GM21825 (cell line): Measurements from ENCODE around the gene ZSWIM6.

Source experiments
- ATAC-seq: cut with Tn5 transposase; IDR thresholded peaks from one replicate; pipeline ENCODE4 v1.9.1; 2021; ENCODE audit warnings: mild to moderate bottlenecking, moderate library complexity; ENCODE audit not compliant: unreplicated experiment

ZSWIM6 gene

DNA sequence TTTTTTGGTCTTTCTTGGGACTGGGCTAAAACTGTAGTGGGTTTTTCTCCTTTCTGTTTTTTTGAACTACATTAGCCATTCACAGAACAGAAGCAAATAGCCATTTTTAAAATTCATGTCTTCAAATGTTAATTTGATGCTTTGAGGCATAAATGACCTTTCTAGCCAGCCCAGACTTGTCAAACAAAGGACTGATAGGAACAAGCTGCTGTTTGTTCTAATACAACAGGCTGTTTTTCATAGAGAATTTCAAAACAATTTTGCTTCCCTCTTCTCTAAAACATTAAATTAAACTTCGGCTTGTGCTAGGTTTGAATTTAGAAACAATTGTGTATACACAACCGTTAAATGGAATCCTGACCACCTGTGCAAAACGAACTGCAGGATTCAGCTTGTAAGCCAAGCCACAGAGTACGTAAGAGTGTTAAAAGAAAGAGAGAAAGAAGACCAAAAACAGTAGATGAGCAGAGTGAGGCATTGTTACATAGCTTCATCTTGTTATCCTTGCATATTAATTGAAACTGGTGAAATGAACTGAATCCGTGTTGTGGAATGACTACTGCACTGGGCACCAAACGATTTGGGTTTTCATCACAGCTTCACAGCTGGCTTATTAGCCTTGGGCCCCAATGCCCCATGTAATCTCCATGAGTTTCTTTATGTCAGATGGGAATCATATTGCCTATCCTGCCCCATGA is 100.0 kb downstream of the ZSWIM6 start:
- no peak for ATAC-seq

DNA sequence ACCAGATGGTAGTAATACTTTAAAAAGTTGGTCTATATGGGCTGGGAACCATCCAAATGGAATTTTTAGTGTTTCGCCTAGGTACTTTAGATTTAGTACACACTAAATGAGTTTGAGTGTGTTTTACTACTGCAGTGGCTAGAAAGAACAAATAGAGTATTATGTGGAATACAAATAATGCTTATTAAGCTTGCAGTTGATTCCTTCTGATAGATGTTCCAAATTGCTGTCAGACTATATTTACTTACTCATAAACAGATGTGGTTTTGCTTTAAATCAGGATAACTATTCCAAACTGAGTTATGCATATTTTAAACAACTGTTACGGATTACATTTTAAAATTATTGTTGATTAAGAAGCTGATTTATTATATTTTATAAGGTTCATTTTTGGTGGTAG is 103.3 kb downstream of the ZSWIM6 start:
- ATAC-seq, result no peak

DNA sequence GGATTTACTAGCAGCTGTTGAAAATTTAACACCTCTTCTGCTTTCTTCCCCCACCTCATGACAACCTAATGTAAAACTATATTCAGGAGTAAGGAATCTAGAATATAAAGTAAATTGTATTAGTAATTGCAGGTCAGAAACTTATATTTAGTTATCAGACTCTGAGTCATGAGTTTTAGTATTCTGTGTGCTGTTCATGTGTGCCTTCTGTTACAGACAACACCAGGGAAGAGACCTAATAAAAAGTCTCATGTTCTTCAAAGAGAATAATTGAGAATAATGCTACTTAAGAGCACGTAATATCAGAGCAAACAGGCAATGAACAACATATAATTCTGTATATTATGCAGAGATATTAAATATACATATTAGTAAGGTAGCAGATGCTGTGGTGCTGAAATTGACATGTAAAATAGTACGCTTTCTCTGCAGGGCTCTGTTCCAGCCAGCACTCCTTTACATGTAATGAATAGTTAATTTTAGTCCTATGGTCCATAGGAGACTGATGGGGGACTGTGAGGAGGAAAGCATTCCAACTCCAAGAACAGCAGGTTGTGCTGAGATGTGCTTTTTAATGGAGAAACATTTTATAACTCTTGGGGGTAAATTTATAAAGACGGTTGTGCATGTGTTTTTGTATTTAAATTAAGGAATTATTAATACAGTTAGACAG is 106.4 kb downstream of the ZSWIM6 start:
- ATAC-seq, result no peak

DNA sequence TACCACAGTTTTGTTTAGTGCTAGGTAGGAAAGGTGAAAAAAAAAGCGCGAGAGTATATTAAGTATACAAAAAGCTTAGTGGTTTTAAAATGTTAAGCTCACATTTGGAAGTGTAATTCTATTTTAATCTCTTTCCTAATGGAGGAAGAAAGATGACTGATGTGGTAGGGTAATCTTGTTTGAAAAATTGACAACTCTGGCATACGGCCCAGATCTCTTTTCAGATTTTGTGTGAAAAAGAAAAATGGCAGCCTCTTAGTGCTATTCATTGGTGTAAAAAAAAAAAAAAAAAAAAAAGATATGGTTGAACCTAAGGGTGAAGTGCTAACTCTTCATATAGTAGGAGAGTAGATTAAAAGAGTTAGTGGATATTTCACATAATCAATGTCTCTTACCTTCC is 108.0 kb downstream of the ZSWIM6 start:
- ATAC-seq, result no peak

DNA sequence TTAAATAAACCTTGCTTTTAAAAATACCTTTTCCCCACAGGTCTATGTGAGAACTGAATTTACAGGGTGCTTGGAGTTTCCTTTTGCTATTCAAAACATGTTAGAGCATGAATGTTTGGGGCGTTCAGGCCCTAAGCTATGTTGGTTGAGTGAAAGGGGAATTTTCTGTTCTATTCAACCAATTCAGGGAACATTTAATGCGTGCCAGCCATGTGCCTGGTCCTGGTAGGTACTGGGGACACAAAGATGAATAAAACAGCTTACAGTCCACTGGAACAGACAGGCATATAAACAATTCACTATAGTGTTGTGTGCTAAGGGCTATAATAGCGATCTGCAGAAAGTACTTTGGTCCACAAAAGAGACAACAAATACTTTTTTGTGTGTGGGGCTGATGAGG is 108.5 kb downstream of the ZSWIM6 start:
- no peak for ATAC-seq

DNA sequence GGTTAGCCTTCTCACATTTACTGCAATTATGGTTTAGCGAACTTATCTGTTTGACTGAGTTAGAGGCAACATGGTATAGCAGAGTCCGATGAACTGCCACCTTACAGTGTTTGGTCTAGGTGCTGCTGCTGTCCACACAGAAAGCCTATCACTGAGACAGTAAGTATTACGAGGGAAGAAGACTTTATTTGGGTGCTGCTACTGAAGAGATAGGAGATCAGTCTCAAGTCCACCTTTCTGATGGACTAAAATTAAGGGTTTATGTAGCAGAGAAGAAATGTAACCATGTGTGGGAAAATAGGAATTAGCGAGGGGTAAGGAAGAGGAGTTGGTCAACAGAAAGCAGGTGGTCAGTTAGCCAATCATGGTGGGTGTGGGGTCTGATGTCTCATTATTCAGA is 109.7 kb downstream of the ZSWIM6 start:
- no peak for ATAC-seq

DNA sequence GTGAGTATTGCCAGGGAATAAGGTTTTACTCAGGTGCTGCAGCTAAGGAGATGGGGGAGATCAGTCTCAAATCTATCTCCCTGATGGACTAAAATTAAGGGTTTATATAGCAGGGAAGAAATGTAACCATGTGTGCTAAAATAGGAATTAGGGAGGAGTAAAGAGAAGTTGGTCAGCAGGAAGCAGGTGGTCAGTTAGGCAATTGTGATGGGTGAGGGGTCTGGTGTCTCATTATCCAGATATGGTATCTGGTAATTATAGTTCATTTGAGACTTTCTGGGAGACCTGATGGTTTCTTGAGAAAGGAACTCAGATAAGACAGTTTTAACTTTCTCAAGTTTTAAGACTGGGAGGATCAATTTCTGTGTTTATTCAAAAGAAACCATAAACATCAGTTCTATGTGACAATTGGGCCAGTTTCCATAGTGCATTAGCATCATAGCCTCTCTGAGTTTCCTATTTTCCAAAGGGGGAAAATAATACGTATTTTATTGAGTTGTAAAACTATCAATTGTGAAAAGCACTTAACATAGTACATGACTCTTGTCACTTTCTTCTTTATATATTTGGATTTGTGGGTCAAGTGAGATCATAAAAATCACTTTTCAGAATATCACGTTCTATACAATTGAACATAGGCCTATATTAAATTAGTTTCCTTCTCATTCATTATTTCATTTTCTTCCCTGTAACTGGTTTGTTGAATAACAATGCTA is 115.9 kb downstream of the ZSWIM6 start:
- no peak for ATAC-seq

DNA sequence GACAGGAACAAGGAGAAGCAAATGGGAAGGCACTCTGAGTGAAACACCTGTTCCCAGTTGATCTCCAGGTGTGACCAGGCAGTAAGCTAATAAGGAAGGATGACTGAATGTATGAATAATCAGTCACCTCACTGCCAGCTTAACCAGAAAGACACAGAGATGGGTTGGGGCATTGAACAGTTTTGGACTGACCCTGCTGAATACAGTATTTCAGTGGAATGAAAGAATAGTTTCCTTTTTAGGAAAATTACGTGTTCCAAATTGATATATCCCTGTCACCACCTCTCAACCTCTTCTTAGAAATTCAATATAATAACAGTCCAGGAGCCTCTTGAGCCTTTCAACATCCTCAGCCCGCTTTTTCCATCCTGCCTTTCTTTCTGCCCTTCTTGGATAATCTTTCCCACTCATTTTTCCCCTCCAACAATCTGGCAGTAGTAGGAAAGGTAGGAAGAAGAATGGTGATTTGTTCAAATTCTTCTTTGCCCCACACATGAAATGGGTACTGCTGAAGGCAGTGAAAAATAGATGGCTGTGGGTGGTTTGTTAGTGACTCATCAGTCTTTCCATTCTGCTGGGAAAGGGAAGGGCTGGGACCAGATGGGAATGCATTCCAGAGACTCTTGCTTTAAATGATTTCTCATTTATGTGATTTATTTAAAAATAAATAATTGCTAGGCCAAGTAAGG is 117.9 kb downstream of the ZSWIM6 start:
- ATAC-seq, result no peak

DNA sequence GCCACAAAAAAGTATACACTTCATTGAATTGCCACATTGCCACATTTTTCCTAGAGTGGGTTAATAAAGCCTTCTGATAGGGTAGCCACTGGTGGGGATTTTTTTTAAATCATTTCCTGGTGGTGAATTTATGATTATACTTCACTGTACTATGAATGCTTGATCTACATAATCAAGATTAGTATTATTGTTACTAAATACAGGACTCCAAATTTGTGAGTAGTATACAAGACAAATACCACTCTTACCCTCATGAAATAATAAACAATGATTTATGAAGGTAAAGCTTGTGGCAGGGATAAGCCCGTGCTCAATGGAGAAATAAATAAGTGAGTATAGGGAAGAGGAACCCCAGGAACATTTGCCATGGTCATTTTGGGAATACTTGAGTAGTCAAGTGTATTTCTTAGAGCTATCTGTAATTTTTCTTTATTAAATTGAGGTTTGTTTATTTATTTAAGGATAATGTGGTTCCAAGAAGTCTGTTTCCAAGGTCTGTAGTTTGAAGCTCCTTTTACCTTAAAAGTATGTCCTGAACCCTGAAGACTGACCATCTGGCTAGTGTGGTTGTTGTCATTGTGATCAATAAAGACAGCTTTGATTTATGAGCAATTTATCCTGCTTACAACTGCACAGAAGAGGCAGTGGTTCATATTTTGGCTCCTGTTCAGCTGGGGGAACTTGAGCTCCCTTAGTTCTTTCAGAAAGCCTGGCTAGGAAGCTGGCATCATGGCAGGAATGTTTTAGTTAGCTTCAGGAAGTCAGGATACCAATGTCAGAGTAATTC is 118.6 kb downstream of the ZSWIM6 start:
- no peak for ATAC-seq

DNA sequence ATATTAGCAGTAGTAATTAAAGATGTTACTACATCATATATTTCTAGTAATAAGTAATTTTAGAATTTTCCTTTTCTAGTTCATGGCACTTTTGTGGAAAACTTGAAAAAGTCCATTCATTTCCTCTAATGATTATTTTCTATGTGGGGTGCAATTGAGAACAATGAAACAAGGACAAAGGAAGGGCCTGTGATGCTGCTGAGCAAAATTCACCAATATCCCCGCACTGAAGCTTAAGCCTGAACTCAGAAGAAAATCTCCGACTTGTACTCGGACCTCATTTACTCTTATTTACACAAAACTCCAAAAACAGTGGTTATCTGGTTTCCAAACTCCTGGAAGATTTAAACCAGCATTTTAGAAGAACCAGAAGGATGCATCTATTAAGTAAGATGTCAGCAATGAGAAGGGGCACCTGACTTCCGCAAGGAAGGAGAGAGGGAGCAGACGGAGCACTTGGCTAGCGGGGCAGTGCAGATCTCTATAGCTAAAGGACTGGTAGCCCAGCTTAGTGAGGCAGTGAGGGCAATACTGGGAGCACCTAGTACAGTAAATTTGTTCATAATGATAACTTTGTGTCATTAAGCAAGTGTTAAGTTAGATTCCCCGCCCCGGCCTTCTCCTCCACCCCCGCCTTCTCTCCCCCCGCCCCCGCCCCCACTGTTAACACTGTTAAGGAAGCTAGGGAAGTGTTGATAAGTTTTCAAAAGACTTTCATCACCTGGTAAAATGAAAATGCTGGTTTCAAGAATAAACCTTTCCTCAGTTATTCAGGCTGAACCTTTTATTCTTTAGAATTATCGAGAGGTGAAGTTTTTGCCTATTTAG is 123.3 kb downstream of the ZSWIM6 start:
- ATAC-seq, result no peak

DNA sequence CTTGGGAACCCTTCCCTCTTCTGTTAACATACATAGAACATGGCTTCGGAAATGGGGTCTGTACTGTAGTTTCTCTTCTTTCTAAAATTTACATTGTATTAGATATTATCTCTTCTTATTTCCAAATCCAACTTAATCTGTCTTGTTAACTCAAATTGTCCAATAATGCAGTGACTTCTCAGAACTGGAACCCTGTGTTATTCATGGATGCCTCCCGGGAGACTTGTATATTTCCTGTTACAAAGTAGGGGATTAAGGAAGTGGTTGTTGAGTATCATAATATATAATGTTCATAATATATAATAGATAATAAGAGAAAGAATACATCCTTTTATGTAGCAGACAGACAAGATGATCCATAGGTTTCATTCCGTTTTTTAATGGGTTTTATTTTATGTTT is 128.4 kb downstream of the ZSWIM6 start:
- no peak for ATAC-seq

DNA sequence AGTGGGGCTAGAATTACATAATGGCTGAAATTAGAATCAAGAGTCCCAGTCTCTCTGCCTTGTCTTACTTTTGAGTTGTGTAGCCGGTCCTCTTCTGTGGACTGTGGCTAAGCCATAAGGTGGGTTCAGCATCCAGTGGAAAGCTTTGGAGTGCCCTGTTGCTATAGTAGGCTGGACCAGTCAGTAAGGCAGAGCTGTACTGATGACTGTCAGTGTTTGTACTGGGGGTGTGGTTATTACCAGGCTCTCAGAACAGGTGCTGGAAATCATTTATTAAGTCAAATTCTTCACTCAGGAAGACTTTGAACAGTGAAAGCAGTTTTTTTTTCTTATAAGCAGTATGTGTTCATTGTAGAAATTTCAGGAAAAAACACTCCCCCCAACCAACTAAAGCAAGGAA is 129.4 kb downstream of the ZSWIM6 start:
- no peak for ATAC-seq

DNA sequence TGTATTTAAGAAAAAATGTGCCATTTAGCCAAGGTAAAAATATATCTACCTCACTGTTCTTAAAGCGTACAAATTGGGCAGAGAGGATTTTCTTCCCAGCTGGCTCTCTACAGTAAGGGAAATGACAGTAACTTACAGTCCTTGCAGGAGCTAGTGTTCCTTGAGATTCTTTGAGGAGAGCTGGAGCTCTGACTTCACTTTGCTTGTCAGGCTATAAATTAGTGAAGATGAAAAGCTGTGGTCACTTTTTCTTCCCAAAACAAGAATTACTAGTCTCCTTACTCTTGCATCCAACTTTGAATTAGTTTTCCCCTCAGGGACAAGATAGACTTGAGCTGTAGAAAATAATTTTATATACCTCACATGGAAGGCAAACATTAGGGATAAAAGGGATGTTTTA is 129.9 kb downstream of the ZSWIM6 start:
- no peak for ATAC-seq

DNA sequence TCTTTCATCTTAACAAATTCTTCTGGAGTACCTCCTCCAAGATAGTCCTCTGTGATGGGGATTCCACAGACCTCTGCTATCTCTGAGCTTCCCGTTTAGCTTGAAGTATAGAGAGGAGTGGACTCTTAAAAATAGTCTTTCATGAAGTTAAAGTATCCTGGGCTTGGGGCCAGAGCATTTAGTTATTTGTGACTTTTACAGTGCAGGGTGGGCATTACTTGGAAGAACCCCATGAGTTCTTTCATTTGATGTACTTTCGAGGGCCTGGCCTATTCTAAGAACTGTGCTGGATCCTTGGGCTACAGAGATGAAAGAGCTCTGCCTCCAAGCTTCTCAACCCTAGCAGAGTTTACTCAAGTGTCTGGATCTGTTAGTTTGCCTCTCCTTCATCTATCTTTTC is 131.5 kb downstream of the ZSWIM6 start:
- no peak for ATAC-seq

DNA sequence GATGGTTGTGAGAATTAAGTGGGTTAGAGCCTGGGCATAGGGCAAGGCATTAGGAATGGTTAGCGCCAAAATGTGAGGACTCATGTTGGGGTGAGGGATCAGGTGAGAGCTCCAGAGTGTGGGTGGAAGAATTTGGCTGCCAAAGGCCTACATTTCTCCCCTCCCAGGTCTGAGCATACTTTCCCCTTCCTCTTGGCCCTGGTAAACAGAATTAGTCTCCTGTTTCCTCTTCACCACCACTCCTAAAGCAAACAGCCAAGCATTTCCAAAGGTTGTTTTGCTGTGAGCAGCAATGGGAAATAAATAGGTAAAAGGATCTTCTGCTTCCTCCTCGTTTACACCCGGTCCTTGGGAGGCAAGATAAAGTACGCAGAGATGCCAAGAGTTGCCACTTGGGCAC is 132.5 kb downstream of the ZSWIM6 start:
- no peak for ATAC-seq

DNA sequence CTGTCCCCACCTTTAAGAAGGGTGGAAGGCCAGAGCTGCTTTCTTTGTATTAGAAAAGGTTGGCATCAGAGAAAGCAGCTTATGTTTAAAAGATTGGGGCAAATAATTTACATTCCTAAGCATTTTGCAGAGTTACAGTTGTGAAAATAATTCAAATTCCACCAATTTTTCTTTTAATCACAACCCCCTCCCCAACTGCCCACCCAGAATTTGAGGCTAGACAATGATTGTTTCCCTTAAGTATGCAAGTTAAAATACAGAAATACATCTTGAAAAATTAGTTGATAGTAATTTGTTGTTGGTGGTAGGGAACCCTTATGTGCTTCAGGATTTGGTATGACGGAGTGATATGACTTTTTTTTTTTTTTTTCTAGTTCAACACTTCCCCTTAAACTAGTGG is 133.0 kb downstream of the ZSWIM6 start:
- ATAC-seq, result no peak

DNA sequence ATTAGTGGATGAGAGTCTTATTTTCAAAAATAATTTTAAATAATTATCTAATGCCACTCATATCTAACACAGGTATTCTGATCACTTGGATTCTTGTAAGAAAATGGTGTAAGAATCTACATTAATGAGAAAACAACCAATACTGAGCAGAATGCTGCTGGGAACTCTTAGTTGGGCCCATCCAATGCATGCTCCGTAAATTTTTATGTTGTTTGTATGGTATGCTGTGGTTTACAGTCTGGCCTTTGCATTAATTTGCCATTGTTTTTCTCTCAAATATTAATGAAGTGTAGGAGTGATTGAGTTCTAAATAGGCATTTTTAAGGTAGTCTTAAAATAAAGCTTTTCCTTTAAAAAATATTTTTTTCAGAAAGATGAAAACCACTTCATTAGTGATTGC is 133.4 kb downstream of the ZSWIM6 start:
- no peak for ATAC-seq

DNA sequence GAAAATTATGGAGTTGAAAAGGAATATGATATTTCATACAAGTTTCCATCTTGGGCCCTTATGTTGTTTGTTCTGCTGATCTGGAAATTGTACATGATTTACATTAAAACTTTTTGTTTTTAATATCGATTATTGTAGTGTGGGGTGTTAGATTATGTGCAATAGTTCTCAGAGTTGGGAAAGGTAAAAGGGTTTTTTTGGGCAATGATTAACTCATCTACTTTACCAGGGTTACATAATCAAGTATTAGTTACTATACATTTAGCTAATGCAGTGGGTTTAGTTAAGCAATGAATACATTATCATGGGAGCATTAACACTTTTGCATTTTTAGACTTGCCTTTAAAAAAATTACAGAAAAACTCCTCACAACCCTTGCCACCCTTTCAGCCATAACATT is 134.0 kb downstream of the ZSWIM6 start:
- ATAC-seq, result no peak

DNA sequence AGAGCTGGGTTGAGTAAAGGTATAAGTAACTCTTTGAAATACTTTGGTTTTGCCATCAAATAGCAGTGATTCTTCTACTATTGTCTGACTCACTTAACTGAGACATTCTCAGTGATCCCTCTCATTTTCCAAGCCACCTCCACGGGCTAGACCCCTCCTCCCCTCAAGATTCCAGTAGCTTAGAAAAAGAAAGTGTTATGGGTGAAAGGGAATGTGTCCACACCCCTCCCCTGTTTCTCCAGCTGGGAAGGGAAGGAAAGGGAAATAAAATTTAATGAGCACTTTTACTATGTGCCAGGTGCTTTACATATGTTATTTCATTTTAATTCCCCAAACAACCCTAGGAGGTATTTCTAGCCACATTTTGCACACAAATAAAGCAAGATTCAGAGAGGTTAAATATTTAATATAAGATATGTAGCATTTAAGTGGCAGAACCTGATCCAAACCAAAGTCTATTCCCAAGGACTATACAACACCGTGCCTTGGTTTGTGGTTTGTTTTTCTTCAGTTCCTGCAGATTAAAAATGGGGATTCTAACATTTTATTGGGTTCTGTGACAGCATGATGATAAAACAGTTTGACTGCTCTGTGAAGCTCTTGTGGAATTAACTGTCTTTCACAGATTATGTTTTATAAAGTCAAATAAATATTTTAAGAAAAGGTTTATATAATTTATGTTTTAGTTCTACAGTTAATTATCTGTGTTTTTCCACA is 135.9 kb downstream of the ZSWIM6 start:
- ATAC-seq, result no peak
